Measurements from ENCODE around the gene GPX6. TPM values are rescaled to one million over a fixed set of nuclear protein-coding genes. Genes with fewer than 3 reads are reported as not detected.

GPX6 gene
- total and polyA plus RNA-seq, 2 of the 13 experiments (the other 11 are each of a cell fraction or from before 2014, with no cell fraction given), result not detected

- H3K9me3 ChIP-seq (ENCODE audit: low read length), result no peaks in the 10 kb centered on the region
- ChIA-PET CTCF (ENCODE audit: low intra/inter-chr PET ratio, low total read pairs) (no interaction called here), POLR2A (no interaction called here)
- no peaks in the 10 kb centered on the region for H3K36me3 ChIP-seq (replicated peaks in 1 of 2; ENCODE audit: control insufficient read depth in 1 of 2, insufficient read depth in 2 of 2, low read length in 2 of 2)
- H3K4me1 ChIP-seq (ENCODE audit: insufficient read depth, low read length), result peaks cover 14% of the 10 kb centered on the region; the same call in 1 of the 2 replicates
- BruUV-seq (replicated peaks), result no TSS peak
- FAIRE-seq, result no peak
- no peak overlapping the region for H3K27ac ChIP-seq (ENCODE audit: extremely low read length, insufficient read depth, low read length)
- in situ Hi-C loops (cut with HindIII; ENCODE audit: extremely low pct_ligation_motif_present, low pct_unique_long_range_greater_than_20kb) (no loop called here), intact Hi-C loops (cut with micrococcal nuclease; ENCODE audit: unreplicated experiment) (no loop called here)
- no peak overlapping the region for H2AFZ ChIP-seq (ENCODE audit: low read length)
- H4K20me1 ChIP-seq (ENCODE audit: insufficient read depth, low read length), result no peaks in the 10 kb centered on the region
- H3K4me3 ChIP-seq (replicated peaks in 1 of 3; ENCODE audit: insufficient read depth in 1 of 3, low read depth in 2 of 3, low read length in 3 of 3), result no peak overlapping the region
- no peak for TF ChIP-seq FOXA1 (IDR thresholded peaks at IDR 0.05)
- no peak for TF ChIP-seq FOXA1 (CRISPR knock-in tag; IDR thresholded peaks at IDR 0.05)
- peaks cover 0 to 7% of the 10 kb centered on the region in 2 experiments; a peak in 1 of 5 replicates for H3K27me3 ChIP-seq (ENCODE audit: control insufficient read depth in 1 of 2, insufficient read depth in 2 of 2, low read length in 2 of 2)
- H3K79me2 ChIP-seq (ENCODE audit: insufficient read depth, low read length), result no peaks in the 10 kb centered on the region
- H3K9ac ChIP-seq (ENCODE audit: insufficient read depth, low read depth, low read length), result no peak overlapping the region
- no peak for DNase-seq (ENCODE audit: low spot score)
- 82% methylated on average over 1 of the region's 1 CpG for whole genome bisulfite sequencing (ENCODE audit: low lambda C conversion rate)
- ATAC-seq, result no peak
- no peak overlapping the region for H3K4me2 ChIP-seq (ENCODE audit: low read depth, low read length)
These were observed 29.1 kb downstream of the GPX6 start for GRCh38 chr6:28486533-28486932.

GRCh38 chr6:28485482-28485881 is 30.1 kb downstream of the GPX6 start:
- Histone ChIP-seq H2AFZ (ENCODE audit: low read length) (no peak overlapping the region), H3K36me3 (replicated peaks in 1 of 2; ENCODE audit: control insufficient read depth in 1 of 2, insufficient read depth in 2 of 2, low read length in 2 of 2) (no peaks in the 10 kb centered on the region), H3K4me2 (ENCODE audit: low read depth, low read length) (no peak overlapping the region), H3K4me3 (replicated peaks in 1 of 3; ENCODE audit: insufficient read depth in 1 of 3, low read depth in 2 of 3, low read length in 3 of 3) (no peak overlapping the region), H3K27ac (ENCODE audit: extremely low read length, insufficient read depth, low read length) (no peak overlapping the region), H4K20me1 (ENCODE audit: insufficient read depth, low read length) (no peaks in the 10 kb centered on the region), H3K27me3 (ENCODE audit: control insufficient read depth in 1 of 2, insufficient read depth in 2 of 2, low read length in 2 of 2) (peaks cover 0 to 13% of the 10 kb centered on the region in 2 experiments; a peak in 4 of 5 replicates), H3K79me2 (ENCODE audit: insufficient read depth, low read length) (no peaks in the 10 kb centered on the region), H3K9me3 (ENCODE audit: low read length) (no peaks in the 10 kb centered on the region), H3K9ac (ENCODE audit: insufficient read depth, low read depth, low read length) (no peak overlapping the region), H3K4me1 (ENCODE audit: insufficient read depth, low read length) (peaks cover 11% of the 10 kb centered on the region; the same call in 1 of the 2 replicates)
- 76% methylated on average over 3 of the region's 3 CpGs for WGBS (ENCODE audit: low lambda C conversion rate)
- no TSS peak for BruUV-seq (replicated peaks)
- ChIA-PET CTCF (ENCODE audit: low intra/inter-chr PET ratio, low total read pairs) (no interaction called here), POLR2A (no interaction called here)
- no peak for FAIRE-seq
- intact Hi-C loops (cut with micrococcal nuclease; ENCODE audit: unreplicated experiment) (no loop called here), in situ Hi-C loops (cut with HindIII; ENCODE audit: extremely low pct_ligation_motif_present, low pct_unique_long_range_greater_than_20kb) (no loop called here)
- no peak for DNase-seq (ENCODE audit: low spot score)
- no peak for TF ChIP-seq ZNF816 (CRISPR knock-in tag; IDR thresholded peaks at IDR 0.05; ENCODE audit: borderline replicate concordance)
- peak; percentile 74 for TF ChIP-seq CEBPB (IDR thresholded peaks at IDR 0.05; ENCODE audit: borderline replicate concordance, low read depth, low read length)
- no peak for TF ChIP-seq DR1 (CRISPR knock-in tag; IDR thresholded peaks at IDR 0.05)
- no peak for ATAC-seq
